ENCODE data around the gene NRP2.

The NRP2 gene

GRCh38 chr2:205827809-205828365 is 145.6 kb downstream of the NRP2 start:
- no peak for FAIRE-seq

GRCh38 chr2:205833864-205834263 is 151.6 kb downstream of the NRP2 start:
- DNase-seq (ENCODE audit: extremely low spot score, insufficient read length, low read depth) (no peak), FAIRE-seq (no peak)

More at GRCh38 chr2:205827809-205828365, 145.6 kb downstream of the NRP2 start:
- no peak for DNase-seq (ENCODE audit: extremely low spot score, insufficient read length, low read depth)

- FAIRE-seq: no peak
- DNase-seq (ENCODE audit: extremely low spot score, insufficient read length, low read depth): no peak
Measured at GRCh38 chr2:205834796-205835195, 152.5 kb downstream of the NRP2 start.

GRCh38 chr2:205835251-205835791 is 153.0 kb downstream of the NRP2 start:
- FAIRE-seq: no peak

GRCh38 chr2:205835923-205836322 is 153.6 kb downstream of the NRP2 start:
- FAIRE-seq (no peak), DNase-seq (ENCODE audit: extremely low spot score, insufficient read length, low read depth) (no peak)

More at GRCh38 chr2:205835251-205835791, 153.0 kb downstream of the NRP2 start:
- DNase-seq (ENCODE audit: extremely low spot score, insufficient read length, low read depth): no peak

GRCh38 chr2:205836477-205837221 is 154.3 kb downstream of the NRP2 start:
- no peak for DNase-seq (ENCODE audit: extremely low spot score, insufficient read length, low read depth)

GRCh38 chr2:205837663-205838062 is 155.4 kb downstream of the NRP2 start:
- no peak for DNase-seq (ENCODE audit: extremely low spot score, insufficient read length, low read depth)
- FAIRE-seq: no peak

More at GRCh38 chr2:205836477-205837221, 154.3 kb downstream of the NRP2 start:
- FAIRE-seq: no peak

- DNase-seq (ENCODE audit: extremely low spot score, insufficient read length, low read depth): no peak
- no peak for FAIRE-seq
Measured at GRCh38 chr2:205845446-205845845, 163.1 kb downstream of the NRP2 start.
